Lower lobe of right lung (tissue), 2 donors: ENCODE results near the gene BID. TPM values are rescaled to one million over a fixed set of nuclear protein-coding genes. Genes with fewer than 3 reads are reported as not detected.
A peak's percentile ranks its signal among the peaks of the same experiment; 100 is the strongest.
"Not testable (repeated sequence)": the region's sequence is repeated elsewhere in the genome, so short reads cannot be mapped to it uniquely, and the experiment has no call there.

ENCODE experiments used
- ATAC-seq, 2 donors: fragments of 200-7000 bp; cut with Tn5 transposase; one replicate each; pipeline ENCODE4 v1.9.1; 2020 to 2022; ENCODE audit warnings: mild to moderate bottlenecking in 2 of 2, moderate library complexity in 2 of 2
- DNase-seq: peaks from one replicate; pipeline ENCODE4 v3.0.0-alpha.2; 2020
- H3K27ac ChIP-seq: fragments of 200-600 bp; one replicate; pipeline ENCODE4 v1.8.0; 2022
- H3K27me3 ChIP-seq: fragments of 200-600 bp; one replicate; pipeline ENCODE4 v1.8.0; 2022; ENCODE audit warnings: low read depth
- H3K36me3 ChIP-seq: fragments of 200-600 bp; one replicate; pipeline ENCODE4 v1.8.0; 2022; ENCODE audit warnings: mild to moderate bottlenecking
- H3K4me1 ChIP-seq: fragments of 200-600 bp; one replicate; pipeline ENCODE4 v1.8.0; 2022
- H3K4me3 ChIP-seq: fragments of 200-600 bp; one replicate; pipeline ENCODE4 v1.8.0; 2022; ENCODE audit warnings: mild to moderate bottlenecking
- H3K9me3 ChIP-seq: fragments of 200-600 bp; one replicate; pipeline ENCODE4 v1.8.0; 2022
- CTCF ChIP-seq: fragments of 200-600 bp; IDR thresholded peaks from one replicate; pipeline ENCODE4 v1.8.0; 2022; ENCODE audit warnings: antibody characterized with exemption, mild to moderate bottlenecking
- intact Hi-C: fragments of 100-400 bp; cut with DNase I; formaldehyde crosslinking; loops from one replicate; pipeline ENCODE4 v1.11.0; 2022
- total RNA-seq: library from RNA; stranded (reverse); fragmentation: NEBNext Ultra II Directional; extraction: Animal tissue kit (Norgen Biotek cat#: 25700); gene quantifications from one replicate; pipeline ENCODE4 v1.2.1, GENCODE V29; 2021
- donor health status: DM: no; HTN: yes; CAD: no; lungs with severe emphysema.

BID gene
- total RNA-seq, 1 donor from 2014 or later, result 34.3 TPM

GRCh38 chr22:17705546-17705945, 68.7 kb downstream of the BID start:
- no peak for DNase-seq
- ATAC-seq, result no peak
- Histone ChIP-seq H3K9me3 (no peaks in the 10 kb centered on the region), H3K27ac (peak overlapping the region; percentile 69), H3K36me3 (peaks cover 24% of the 10 kb centered on the region), H3K4me3 (no peak overlapping the region), H3K4me1 (peaks cover 7% of the 10 kb centered on the region), H3K27me3 (no peaks in the 10 kb centered on the region)
- TF ChIP-seq CTCF, result no peak
- intact Hi-C loops, result no loop called here

DNA sequence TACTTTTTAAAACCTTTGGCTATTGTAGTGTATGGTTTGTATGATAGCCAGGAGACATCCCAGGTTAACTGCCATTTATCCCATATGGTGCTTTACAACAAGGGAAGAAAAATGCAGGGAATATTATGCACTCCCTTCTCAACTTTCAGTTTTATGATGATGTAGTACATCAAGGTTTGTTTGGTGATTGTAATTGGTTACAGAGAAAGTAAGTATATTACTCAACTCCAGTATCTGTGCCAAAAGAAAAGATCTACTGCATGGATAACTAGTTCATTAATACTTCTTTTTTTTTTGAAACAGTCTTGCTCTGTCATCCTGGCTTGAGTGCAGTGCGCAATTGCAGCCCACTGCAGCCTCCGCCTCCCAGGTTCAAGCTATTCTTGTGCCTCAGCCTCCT, 70.5 kb downstream of the BID start:
- Histone ChIP-seq H3K27ac (no peak overlapping the region), H3K27me3 (no peaks in the 10 kb centered on the region), H3K9me3 (no peaks in the 10 kb centered on the region), H3K4me1 (peaks cover 7% of the 10 kb centered on the region), H3K4me3 (no peak overlapping the region), H3K36me3 (peaks cover 24% of the 10 kb centered on the region)
- TF ChIP-seq CTCF, result no peak
- ATAC-seq, result no peak
- DNase-seq, result no peak
- intact Hi-C loops, result no loop called here

DNA sequence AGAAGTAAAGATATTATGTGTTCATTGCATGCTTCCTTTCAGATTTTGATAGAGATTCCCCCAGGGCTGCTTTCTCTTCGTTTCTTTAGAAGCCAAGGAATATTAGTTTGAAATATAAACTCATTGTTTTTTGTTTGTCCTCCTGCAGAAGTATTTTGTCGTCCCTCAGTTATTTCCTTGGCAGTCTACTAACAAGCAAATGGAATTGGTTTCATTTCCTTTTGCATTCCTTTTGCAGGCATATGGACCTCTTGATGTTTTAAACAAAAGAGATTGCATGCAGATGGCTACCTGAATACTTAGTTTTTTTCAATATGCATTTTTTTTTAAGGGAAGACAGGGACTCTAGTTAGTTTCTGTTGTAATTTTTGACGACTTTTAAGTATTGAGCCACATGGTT, 73.5 kb downstream of the BID start:
- no peak for DNase-seq
- ATAC-seq, result no peak
- intact Hi-C loops, result no loop called here
- H3K4me1 ChIP-seq, result no peaks in the 10 kb centered on the region
- no peaks in the 10 kb centered on the region for H3K27me3 ChIP-seq
- H3K4me3 ChIP-seq, result no peak overlapping the region
- no peak overlapping the region for H3K27ac ChIP-seq
- no peaks in the 10 kb centered on the region for H3K9me3 ChIP-seq
- peaks cover 35% of the 10 kb centered on the region for H3K36me3 ChIP-seq
- no peak for TF ChIP-seq CTCF

- no peak for TF ChIP-seq CTCF
- H3K4me3 ChIP-seq, result no peak overlapping the region
- H3K9me3 ChIP-seq, result no peaks in the 10 kb centered on the region
- peaks cover 40% of the 10 kb centered on the region for H3K36me3 ChIP-seq
- no peaks in the 10 kb centered on the region for H3K27me3 ChIP-seq
- DNase-seq, result no peak
- peak; percentile 19 to 27 for ATAC-seq
- intact Hi-C loops, result no loop called here
- no peaks in the 10 kb centered on the region for H3K4me1 ChIP-seq
- no peak overlapping the region for H3K27ac ChIP-seq
Measured at GRCh38 chr22:17699696-17700340, 74.5 kb downstream of the BID start.

DNA sequence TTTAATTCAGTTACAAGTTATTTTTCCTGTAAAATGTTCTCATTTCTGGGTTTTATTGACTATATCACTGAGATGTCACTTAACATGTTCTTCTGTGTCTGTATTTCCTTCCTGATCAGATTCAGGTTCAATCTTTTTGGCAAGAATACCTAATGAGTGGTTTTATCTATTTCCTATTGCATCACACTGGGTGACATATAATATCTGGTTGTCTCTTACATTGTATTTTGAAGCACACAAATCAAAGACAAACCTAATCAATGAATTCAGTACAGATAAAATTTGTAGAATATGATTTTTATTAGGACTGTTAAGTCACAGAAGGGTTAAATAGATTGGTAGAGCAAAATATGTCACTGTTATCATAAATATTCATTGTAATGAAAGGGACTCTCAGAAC, 75.3 kb downstream of the BID start:
- Histone ChIP-seq H3K4me1 (no peaks in the 10 kb centered on the region), H3K9me3 (no peaks in the 10 kb centered on the region), H3K36me3 (peaks cover 43% of the 10 kb centered on the region), H3K4me3 (no peak overlapping the region), H3K27ac (no peak overlapping the region), H3K27me3 (no peaks in the 10 kb centered on the region)
- ATAC-seq (no peak), DNase-seq (no peak)
- no peak for TF ChIP-seq CTCF
- intact Hi-C loops, result no loop called here

- intact Hi-C loops, DNase-seq, ATAC-seq, H3K4me1 ChIP-seq, H3K27me3 ChIP-seq, H3K4me3 ChIP-seq, H3K9me3 ChIP-seq, H3K27ac ChIP-seq: not testable (repeated sequence)
- peaks cover 41% of the 10 kb centered on the region for H3K36me3 ChIP-seq
Measured at GRCh38 chr22:17698276-17698675, 76.0 kb downstream of the BID start.

GRCh38 chr22:17697196-17697595, 77.1 kb downstream of the BID start:
- peaks cover 34% of the 10 kb centered on the region for H3K36me3 ChIP-seq
- H3K4me1 ChIP-seq, DNase-seq, ATAC-seq, H3K9me3 ChIP-seq, intact Hi-C loops, H3K27ac ChIP-seq, H3K27me3 ChIP-seq, H3K4me3 ChIP-seq: not testable (repeated sequence)
